B cell (primary cell): ENCODE results near the gene SERPINE1. TPM values are rescaled to one million over a fixed set of nuclear protein-coding genes. Genes with fewer than 3 reads are reported as not detected.

Source experiments
- ATAC-seq: fragments of 200-7000 bp; cut with Tn5 transposase; one replicate; pipeline ENCODE4 v1.10.0; 2021; ENCODE audit warnings: low read depth, mild to moderate bottlenecking, moderate number of reproducible peaks, moderate library complexity
- CTCF ChIA-PET: fragments of 350-600 bp; sonication (Branson Sonifier 250); formaldehyde crosslinking; loops from one replicate; lab custom pipeline; 2021; ENCODE audit warnings: antibody characterized with exemption, inconsistent platforms; lab: Charles Lee
- POLR2A ChIA-PET: fragments of 350-600 bp; sonication (Branson Sonifier 250); formaldehyde crosslinking; loops from one replicate; lab custom pipeline; 2021; ENCODE audit warnings: antibody characterized with exemption; lab: Charles Lee
- DNase-seq: peaks from one replicate; pipeline ENCODE4 v3.0.0; 2013
- H2AFZ ChIP-seq: 2 replicates; pipeline ENCODE4 v1.6.1; 2012; ENCODE audit warnings: mild to moderate bottlenecking, low read depth, low read length; ENCODE audit not compliant: insufficient read depth, poor library complexity, severe bottlenecking
- H3K27ac ChIP-seq, 2 donors: 1 replicate in 1 of 2; 2 replicates in 1 of 2; pipeline ENCODE4 v1.5.1; 2012 to 2013; ENCODE audit warnings: low read length in 2 of 2, mild to moderate bottlenecking in 2 of 2, moderate library complexity in 1 of 2
- H3K27me3 ChIP-seq, 4 experiments: fragments of 200-600 bp in 1 of 4; sonication (generic) in 1 of 4; replicated peaks in 1 of 4; 1 replicate in 2 of 4; 2 replicates in 2 of 4; pipeline versions ENCODE4 v1.6.1 to v1.7.0; 2013 to 2016; ENCODE audit warnings: low read length in 3 of 4, mild to moderate bottlenecking in 2 of 4, mixed read lengths in 1 of 4, moderate library complexity in 1 of 4; ENCODE audit not compliant: insufficient read depth in 4 of 4, control insufficient read depth in 3 of 4; ENCODE audit errors: control extremely low read depth in 1 of 4
- H3K36me3 ChIP-seq, 2 experiments: replicated peaks in 1 of 2; 1 replicate in 1 of 2; 2 replicates in 1 of 2; pipeline versions ENCODE4 v1.6.1 to v1.7.1; 2013; ENCODE audit warnings: low read length in 1 of 2; ENCODE audit not compliant: insufficient read depth in 2 of 2, control insufficient read depth in 1 of 2; ENCODE audit errors: control extremely low read depth in 1 of 2, extremely low read depth in 1 of 2
- H3K4me1 ChIP-seq, 2 donors: fragments of 200-600 bp in 1 of 2; sonication (generic) in 1 of 2; 1 replicate in 1 of 2; 2 replicates in 1 of 2; pipeline versions ENCODE4 v1.5.1 to v1.6.1; 2013 to 2017; ENCODE audit warnings: low read length in 2 of 2; ENCODE audit not compliant: control insufficient read depth in 2 of 2, insufficient read depth in 2 of 2
- H3K4me2 ChIP-seq: replicated peaks from 2 replicates; pipeline ENCODE3; 2012; ENCODE audit warnings: mild to moderate bottlenecking, low read depth, low read length; ENCODE audit not compliant: poor library complexity, severe bottlenecking
- H3K4me3 ChIP-seq, 5 experiments: fragments of 200-600 bp in 1 of 5; sonication (generic) in 1 of 5; 1 replicate in 3 of 5; 2 replicates in 2 of 5; pipeline versions ENCODE4 v1.5.1 to v1.7.0; 2011 to 2016; ENCODE audit warnings: low read length in 4 of 5, mild to moderate bottlenecking in 4 of 5, low read depth in 2 of 5, control low read depth in 1 of 5, moderate library complexity in 1 of 5; ENCODE audit not compliant: insufficient read depth in 1 of 5; ENCODE audit errors: control extremely low read depth in 1 of 5, extremely low read depth in 1 of 5
- H3K79me2 ChIP-seq: fragments of 200-600 bp; sonication (generic); one replicate; pipeline ENCODE4 v1.6.0; 2016; ENCODE audit warnings: low read length; ENCODE audit not compliant: control insufficient read depth, insufficient read depth
- H3K9ac ChIP-seq: fragments of 200-600 bp; sonication (generic); 2 replicates; pipeline ENCODE4 v1.6.1; 2017; ENCODE audit warnings: mild to moderate bottlenecking, low read length, moderate library complexity
- H3K9me3 ChIP-seq, 3 donors: one replicate each; pipeline versions ENCODE4 v1.6.1 to v1.7.1; 2013; ENCODE audit warnings: low read length in 2 of 3; ENCODE audit not compliant: control insufficient read depth in 2 of 3, insufficient read depth in 1 of 3; ENCODE audit errors: control extremely low read depth in 1 of 3
- H4K20me1 ChIP-seq: 2 replicates; pipeline ENCODE4 v1.6.0; 2012; ENCODE audit warnings: mild to moderate bottlenecking, low read length; ENCODE audit not compliant: insufficient read depth, control insufficient read depth, poor library complexity, severe bottlenecking
- H3K27ac Mint-ChIP-seq: one replicate; pipeline ENCODE4 v1.8.0; 2021; ENCODE audit warnings: mixed read lengths
- H3K27me3 Mint-ChIP-seq: one replicate; pipeline ENCODE4 v1.8.0; 2021; ENCODE audit warnings: mixed read lengths
- H3K4me1 Mint-ChIP-seq: one replicate; pipeline ENCODE4 v1.8.0; 2021; ENCODE audit warnings: mixed read lengths
- H3K4me3 Mint-ChIP-seq: one replicate; pipeline ENCODE4 v1.8.0; 2021; ENCODE audit warnings: mixed read lengths
- H3K9me3 Mint-ChIP-seq: one replicate; pipeline ENCODE4 v1.8.0; 2022; ENCODE audit warnings: mixed read lengths; ENCODE audit not compliant: insufficient read depth
- CTCF ChIP-seq: fragments of 200-600 bp; IDR thresholded peaks from one replicate; pipeline ENCODE4 v1.8.0; 2022; ENCODE audit warnings: antibody characterized with exemption, mild to moderate bottlenecking
- EZH2 ChIP-seq: IDR thresholded peaks from 2 replicates; pipeline ENCODE4 v1.6.1; 2012; ENCODE audit warnings: borderline replicate concordance, low read depth, mild to moderate bottlenecking, moderate library complexity, low read length; ENCODE audit not compliant: insufficient read depth, poor library complexity, severe bottlenecking
- WGBS: methylation state at CpG from one replicate; pipeline ENCODE4 v1.1.5; 2013; ENCODE audit warnings: missing lambda C conversion rate; ENCODE audit not compliant: insufficient coverage; 5-methylcytosine and 5-hydroxymethylcytosine counted together
- intact Hi-C: fragments of 100-400 bp; cut with micrococcal nuclease; formaldehyde crosslinking; loops from one replicate; pipeline ENCODE4 v1.10.0; 2022
- polyA plus RNA-seq: library from polyadenylated mRNA; depleted of rRNA; stranded (reverse); fragments of >200 nt; gene quantifications from 2 replicates; pipeline ENCODE4 v1.2.3, GENCODE V29; 2012
- total RNA-seq, 2 donors: library from RNA; stranded (reverse); fragments of 120-200 nt in 1 of 2; gene quantifications; 1 replicate in 1 of 2; 2 replicates in 1 of 2; pipeline versions ENCODE4 v1.2.3 to v1.2.4, GENCODE V29; 2013 to 2022

SERPINE1 gene
- total and polyA plus RNA-seq, 2 donors (not counting 1 experiment from before 2014, with no cell fraction given): 0.07 to 0.09 TPM

- Histone ChIP-seq H3K9ac (peak overlapping the region; percentile 97), H2AFZ (peak overlapping the region; percentile 94), H3K4me1 (peaks cover 16 to 29% of the 10 kb centered on the region in 2 donors), H3K27me3 (no peaks in the 10 kb centered on the region), H3K27ac (peak overlapping the region; percentile 86 to 96), H3K4me3 (peak overlapping the region; percentile 42 to 98 (median 92)), H4K20me1 (peaks cover 32% of the 10 kb centered on the region), H3K36me3 (peaks cover 0 to 15% of the 10 kb centered on the region in 2 experiments), H3K79me2 (peaks cover 55% of the 10 kb centered on the region), H3K4me2 (peak overlapping the region; percentile 91), H3K9me3 (no peaks in the 10 kb centered on the region)
- ChIA-PET CTCF (interaction anchor here (0.6 to 1.8 kb wide), 5 partner anchors 8 to 282 kb away, joined by 3 to 5 read pairs (median 3); no protein-coding TSS in a partner anchor), POLR2A (interaction anchor here (0.7 to 1.4 kb wide), 5 partner anchors 39 to 990 kb away, joined by 3 to 8 read pairs (median 6); partner anchors contain the start of genes SRRT and UFSP1)
- ATAC-seq: no peak
- intact Hi-C loops: loop anchor here (1.0 to 2.0 kb wide), 5 partner anchors 8 to 380 kb away; no protein-coding TSS in a partner anchor
- TF ChIP-seq EZH2 (no peak), CTCF (no peak)
- WGBS: 62% methylated on average over 5 of the region's 5 CpGs
- H3K27ac Mint-ChIP-seq: peak overlapping the region; percentile 98
- H3K4me3 Mint-ChIP-seq: peak overlapping the region; percentile 98
- peaks cover 22% of the 10 kb centered on the region for H3K4me1 Mint-ChIP-seq
- no peaks in the 10 kb centered on the region for H3K9me3 Mint-ChIP-seq
- H3K27me3 Mint-ChIP-seq: peaks cover 3% of the 10 kb centered on the region
- no peak for DNase-seq
These were observed 42.1 kb upstream of the SERPINE1 start for GRCh38 chr7:101084865-101085161.
